ENCODE data around the gene FAM72C. TPM values are rescaled to one million over a fixed set of nuclear protein-coding genes. Genes with fewer than 3 reads are reported as not detected.
A peak's percentile ranks its signal among the peaks of the same experiment; 100 is the strongest.
"Not testable (repeated sequence)": the region's sequence is repeated elsewhere in the genome, so short reads cannot be mapped to it uniquely, and the experiment has no call there.

FAM72C gene
- total RNA-seq, 1 donor from 2014 or later = not detected

- H3K27me3 ChIP-seq (ENCODE audit: control insufficient read depth, insufficient read depth, low read length); H3K4me3 ChIP-seq (ENCODE audit: low read depth, low read length); DNase-seq (ENCODE audit: low read depth); H3K36me3 ChIP-seq (ENCODE audit: control insufficient read depth, insufficient read depth, low read length); FAIRE-seq: not testable (repeated sequence)
Measured at GRCh38 chr1:143951485-143952391, 20.0 kb downstream of the FAM72C start.

GRCh38 chr1:143947749-143948148 lies 24.0 kb downstream of the FAM72C start:
- H3K27me3 ChIP-seq (ENCODE audit: control insufficient read depth, insufficient read depth, low read length); FAIRE-seq; DNase-seq (ENCODE audit: low read depth); H3K36me3 ChIP-seq (ENCODE audit: control insufficient read depth, insufficient read depth, low read length); H3K4me3 ChIP-seq (ENCODE audit: low read depth, low read length): not testable (repeated sequence)

GRCh38 chr1:143945253-143945652 lies 26.5 kb downstream of the FAM72C start:
- FAIRE-seq; H3K27me3 ChIP-seq (ENCODE audit: control insufficient read depth, insufficient read depth, low read length); H3K4me3 ChIP-seq (ENCODE audit: low read depth, low read length); H3K36me3 ChIP-seq (ENCODE audit: control insufficient read depth, insufficient read depth, low read length); DNase-seq (ENCODE audit: low read depth): not testable (repeated sequence)

DNA sequence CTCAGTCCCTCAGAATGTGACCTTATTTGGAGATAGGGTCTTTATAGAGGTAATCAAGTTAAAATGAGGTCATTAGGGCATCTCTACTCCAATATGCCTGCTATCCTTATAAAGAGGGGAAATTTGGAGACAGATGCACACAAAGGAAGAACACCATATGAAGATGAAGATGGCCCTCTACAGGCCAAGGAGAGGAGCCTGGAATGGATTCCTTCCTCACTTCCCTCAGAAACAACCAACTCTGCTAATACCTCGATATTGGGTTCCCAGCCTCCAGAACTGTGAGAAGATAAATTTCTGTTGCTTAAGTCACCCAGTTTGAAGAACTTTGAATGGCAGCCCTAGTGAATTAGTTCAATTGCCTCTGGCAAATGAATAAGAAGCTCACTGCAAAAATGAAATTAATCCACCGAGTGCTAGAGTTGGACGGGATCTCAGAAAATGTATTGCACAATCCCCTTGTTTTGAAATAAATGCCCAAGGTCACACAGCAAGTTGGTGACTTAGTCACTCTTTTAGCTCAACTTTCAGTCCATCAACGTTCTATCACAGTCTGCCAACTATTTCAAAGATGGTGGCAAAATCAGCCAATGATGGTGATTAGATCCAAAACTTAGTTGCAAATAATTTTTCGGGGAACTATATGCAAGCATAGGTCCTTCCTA lies 27.1 kb downstream of the FAM72C start:
- not testable (repeated sequence) for H3K4me3 ChIP-seq (ENCODE audit: low read depth, low read length); H3K27me3 ChIP-seq (ENCODE audit: control insufficient read depth, insufficient read depth, low read length); H3K36me3 ChIP-seq (ENCODE audit: control insufficient read depth, insufficient read depth, low read length); FAIRE-seq; DNase-seq (ENCODE audit: low read depth)

DNA sequence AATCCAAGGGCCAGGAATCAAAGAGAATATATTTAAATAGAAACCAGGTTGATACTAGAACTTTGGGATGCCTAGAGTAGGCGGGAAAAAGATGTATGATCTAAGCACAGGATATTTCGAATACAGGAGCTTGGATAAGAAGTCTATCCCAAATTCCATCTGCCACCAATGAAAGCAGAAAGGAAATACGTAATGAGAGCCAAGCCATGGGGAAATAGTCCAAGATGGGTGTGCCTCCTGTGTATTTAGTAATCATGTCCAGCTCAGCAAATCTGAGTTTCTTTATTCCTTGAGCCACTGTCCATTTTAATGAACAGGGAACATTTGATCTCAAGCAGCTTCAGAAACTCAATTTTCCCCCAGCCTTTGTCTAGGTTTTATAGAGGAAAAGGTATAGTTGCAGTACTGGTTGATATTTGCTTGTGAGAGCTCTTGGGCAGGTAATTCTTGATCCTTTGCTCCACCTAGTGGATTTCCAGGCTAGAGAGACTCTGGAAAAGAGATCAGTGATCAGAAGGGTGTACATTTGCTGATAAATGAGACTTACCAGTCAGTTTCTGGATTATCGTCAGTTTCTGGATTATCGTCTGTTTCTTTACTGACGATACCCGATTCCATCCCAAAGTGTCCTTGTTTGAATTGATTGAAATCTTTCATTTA lies 28.3 kb downstream of the FAM72C start:
- not testable (repeated sequence) for FAIRE-seq; H3K4me3 ChIP-seq (ENCODE audit: low read depth, low read length); DNase-seq (ENCODE audit: low read depth)

DNA sequence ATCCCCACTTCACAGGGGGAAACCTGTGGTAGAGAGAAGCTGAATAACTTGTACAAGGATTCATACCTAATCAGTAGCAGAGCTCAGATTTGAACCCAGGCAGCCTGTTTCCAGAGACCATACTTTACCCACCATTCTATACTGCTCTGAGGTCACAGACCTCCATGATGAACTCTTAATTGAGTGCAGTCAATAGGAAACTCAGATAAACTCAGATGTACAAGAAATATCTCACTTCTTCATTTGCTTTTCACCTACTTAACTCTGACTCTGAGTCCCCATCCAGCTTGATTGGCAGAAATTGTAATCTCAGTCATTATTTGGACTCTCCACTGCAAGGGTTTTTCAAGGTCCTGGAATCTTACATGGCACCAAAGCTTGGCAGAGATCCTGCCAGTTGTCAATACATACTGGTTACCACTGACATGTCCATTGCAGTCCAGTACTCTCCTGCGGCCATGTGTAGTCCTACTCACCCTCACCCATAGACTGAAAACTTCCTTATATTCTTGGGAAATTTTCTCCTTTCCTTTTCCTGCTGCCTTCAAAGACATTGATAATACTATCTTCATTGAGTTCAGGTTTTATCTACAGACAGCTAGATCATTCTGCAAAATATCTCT lies 29.4 kb downstream of the FAM72C start:
- not testable (repeated sequence) for H3K36me3 ChIP-seq (ENCODE audit: control insufficient read depth, insufficient read depth, low read length); H3K27me3 ChIP-seq (ENCODE audit: control insufficient read depth, insufficient read depth, low read length); FAIRE-seq; H3K4me3 ChIP-seq (ENCODE audit: low read depth, low read length); DNase-seq (ENCODE audit: low read depth)

More for the DNA sequence above, 28.3 kb downstream of the FAM72C start:
- H3K36me3 ChIP-seq (ENCODE audit: control insufficient read depth, insufficient read depth, low read length); H3K27me3 ChIP-seq (ENCODE audit: control insufficient read depth, insufficient read depth, low read length): not testable (repeated sequence)

- not testable (repeated sequence) for H3K4me3 ChIP-seq (ENCODE audit: low read depth, low read length); H3K27me3 ChIP-seq (ENCODE audit: control insufficient read depth, insufficient read depth, low read length); FAIRE-seq; H3K36me3 ChIP-seq (ENCODE audit: control insufficient read depth, insufficient read depth, low read length); DNase-seq (ENCODE audit: low read depth)
Measured at GRCh38 chr1:143939666-143940065, 32.1 kb downstream of the FAM72C start.

DNA sequence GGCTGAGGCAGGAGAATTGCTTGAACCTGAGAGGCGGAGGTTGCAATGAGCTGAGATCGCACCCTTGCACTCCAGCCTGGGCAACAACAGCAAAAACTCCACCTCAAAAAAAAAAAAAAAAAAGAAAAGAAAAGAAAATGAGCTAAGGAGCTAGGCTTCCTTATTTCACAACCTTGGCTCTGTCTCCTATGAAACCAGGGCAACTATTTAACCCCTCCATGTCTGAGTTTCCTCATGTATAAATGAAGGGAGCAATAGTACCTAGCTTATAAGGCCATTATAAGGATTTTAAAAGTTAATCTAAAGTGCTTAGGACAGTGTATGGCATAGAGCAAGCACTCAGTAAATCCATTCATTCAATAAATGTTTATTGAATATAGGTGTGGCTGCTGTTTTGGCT lies 32.9 kb downstream of the FAM72C start:
- H3K4me3 ChIP-seq (ENCODE audit: low read depth, low read length); FAIRE-seq; DNase-seq (ENCODE audit: low read depth); H3K36me3 ChIP-seq (ENCODE audit: control insufficient read depth, insufficient read depth, low read length); H3K27me3 ChIP-seq (ENCODE audit: control insufficient read depth, insufficient read depth, low read length): not testable (repeated sequence)

GRCh38 chr1:143936457-143937115 lies 35.2 kb downstream of the FAM72C start:
- DNase-seq (ENCODE audit: low read depth) = peak; percentile 24
- TF ChIP-seq, protein P1, sequence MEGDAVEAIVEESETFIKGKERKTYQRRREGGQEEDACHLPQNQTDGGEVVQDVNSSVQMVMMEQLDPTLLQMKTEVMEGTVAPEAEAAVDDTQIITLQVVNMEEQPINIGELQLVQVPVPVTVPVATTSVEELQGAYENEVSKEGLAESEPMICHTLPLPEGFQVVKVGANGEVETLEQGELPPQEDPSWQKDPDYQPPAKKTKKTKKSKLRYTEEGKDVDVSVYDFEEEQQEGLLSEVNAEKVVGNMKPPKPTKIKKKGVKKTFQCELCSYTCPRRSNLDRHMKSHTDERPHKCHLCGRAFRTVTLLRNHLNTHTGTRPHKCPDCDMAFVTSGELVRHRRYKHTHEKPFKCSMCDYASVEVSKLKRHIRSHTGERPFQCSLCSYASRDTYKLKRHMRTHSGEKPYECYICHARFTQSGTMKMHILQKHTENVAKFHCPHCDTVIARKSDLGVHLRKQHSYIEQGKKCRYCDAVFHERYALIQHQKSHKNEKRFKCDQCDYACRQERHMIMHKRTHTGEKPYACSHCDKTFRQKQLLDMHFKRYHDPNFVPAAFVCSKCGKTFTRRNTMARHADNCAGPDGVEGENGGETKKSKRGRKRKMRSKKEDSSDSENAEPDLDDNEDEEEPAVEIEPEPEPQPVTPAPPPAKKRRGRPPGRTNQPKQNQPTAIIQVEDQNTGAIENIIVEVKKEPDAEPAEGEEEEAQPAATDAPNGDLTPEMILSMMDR (IDR thresholded peaks at IDR 0.05; ENCODE audit: insufficient read depth, low read length, severe bottlenecking) = peak; percentile 17
- not testable (repeated sequence) for H3K27me3 ChIP-seq (ENCODE audit: control insufficient read depth, insufficient read depth, low read length); H3K36me3 ChIP-seq (ENCODE audit: control insufficient read depth, insufficient read depth, low read length); FAIRE-seq; H3K4me3 ChIP-seq (ENCODE audit: low read depth, low read length)

- H3K27me3 ChIP-seq (ENCODE audit: control insufficient read depth, insufficient read depth, low read length); DNase-seq (ENCODE audit: low read depth); H3K4me3 ChIP-seq (ENCODE audit: low read depth, low read length); H3K36me3 ChIP-seq (ENCODE audit: control insufficient read depth, insufficient read depth, low read length); FAIRE-seq: not testable (repeated sequence)
Measured at GRCh38 chr1:143919127-143919526, 52.7 kb downstream of the FAM72C start.

- DNase-seq (ENCODE audit: low read depth); H3K36me3 ChIP-seq (ENCODE audit: control insufficient read depth, insufficient read depth, low read length); FAIRE-seq; H3K27me3 ChIP-seq (ENCODE audit: control insufficient read depth, insufficient read depth, low read length); H3K4me3 ChIP-seq (ENCODE audit: low read depth, low read length): not testable (repeated sequence)
Measured at GRCh38 chr1:143918552-143918951, 53.2 kb downstream of the FAM72C start.

- not testable (repeated sequence) for H3K4me3 ChIP-seq (ENCODE audit: low read depth, low read length); DNase-seq (ENCODE audit: low read depth); FAIRE-seq; H3K27me3 ChIP-seq (ENCODE audit: control insufficient read depth, insufficient read depth, low read length); H3K36me3 ChIP-seq (ENCODE audit: control insufficient read depth, insufficient read depth, low read length)
Measured at GRCh38 chr1:143913705-143914104, 58.1 kb downstream of the FAM72C start.
